Subcutaneous abdominal adipose tissue (tissue), 5 donors: ENCODE results near the gene USP6NL.

Experiments
- H3K27ac ChIP-seq: one replicate; pipeline ENCODE4 v1.7.0; 2013; ENCODE audit warnings: low read depth, mild to moderate bottlenecking, inconsistent platforms, low read length, moderate library complexity
- H3K27me3 ChIP-seq, 5 donors: one replicate each; pipeline ENCODE4 v1.7.0; 2013; ENCODE audit warnings: low read length in 5 of 5, inconsistent platforms in 1 of 5; ENCODE audit not compliant: control insufficient read depth in 5 of 5, insufficient read depth in 4 of 5
- H3K36me3 ChIP-seq, 5 donors: one replicate each; pipeline ENCODE4 v1.7.0; 2013; ENCODE audit warnings: low read length in 5 of 5; ENCODE audit not compliant: control insufficient read depth in 5 of 5, insufficient read depth in 5 of 5
- H3K4me1 ChIP-seq, 5 donors: one replicate each; pipeline ENCODE4 v1.7.0; 2013; ENCODE audit warnings: low read length in 5 of 5, mild to moderate bottlenecking in 3 of 5, moderate library complexity in 1 of 5; ENCODE audit not compliant: control insufficient read depth in 5 of 5, insufficient read depth in 5 of 5
- H3K4me3 ChIP-seq, 5 donors: one replicate each; pipeline ENCODE4 v1.7.0; 2013; ENCODE audit warnings: low read length in 5 of 5, low read depth in 1 of 5
- H3K9ac ChIP-seq, 5 donors: one replicate each; pipeline ENCODE4 v1.7.0; 2013; ENCODE audit warnings: low read length in 5 of 5, mild to moderate bottlenecking in 4 of 5, moderate library complexity in 3 of 5
- H3K9me3 ChIP-seq, 5 donors: one replicate each; pipeline ENCODE4 v1.7.0; 2013; ENCODE audit warnings: low read length in 5 of 5; ENCODE audit not compliant: control insufficient read depth in 5 of 5
- donor health status: healthy.
- donor health status: healthy.
- donor health status: healthy.
- donor health status: healthy.
- donor health status: healthy.

Gene USP6NL

GRCh38 chr10:11557967-11558366, 53.5 kb downstream of the USP6NL start:
- Histone ChIP-seq H3K9me3 (no peaks in the 10 kb centered on the region), H3K4me3 (no peak overlapping the region), H3K27me3 (no peaks in the 10 kb centered on the region), H3K36me3 (no peaks in the 10 kb centered on the region), H3K4me1 (peaks cover 0 to 3% (median 0%) of the 10 kb centered on the region in 5 donors), H3K27ac (no peak overlapping the region), H3K9ac (no peak overlapping the region)

GRCh38 chr10:11557513-11557912, 53.9 kb downstream of the USP6NL start:
- H3K9me3 ChIP-seq = no peaks in the 10 kb centered on the region
- no peak overlapping the region for H3K9ac ChIP-seq

GRCh38 chr10:11555556-11555955, 55.9 kb downstream of the USP6NL start:
- no peaks in the 10 kb centered on the region for H3K27me3 ChIP-seq
- H3K9me3 ChIP-seq = no peaks in the 10 kb centered on the region
- H3K36me3 ChIP-seq = no peaks in the 10 kb centered on the region
- no peak overlapping the region for H3K27ac ChIP-seq
- H3K4me1 ChIP-seq = peaks cover 0 to 9% (median 6%) of the 10 kb centered on the region in 5 donors
- no peak overlapping the region for H3K4me3 ChIP-seq
- no peak overlapping the region for H3K9ac ChIP-seq

More at GRCh38 chr10:11557513-11557912, 53.9 kb downstream of the USP6NL start:
- Histone ChIP-seq H3K4me1 (peaks cover 0 to 3% (median 2%) of the 10 kb centered on the region in 5 donors), H3K4me3 (no peak overlapping the region), H3K27ac (no peak overlapping the region), H3K27me3 (no peaks in the 10 kb centered on the region), H3K36me3 (no peaks in the 10 kb centered on the region)

GRCh38 chr10:11553773-11554381, 57.6 kb downstream of the USP6NL start:
- Histone ChIP-seq H3K4me3 (no peak overlapping the region), H3K9me3 (no peaks in the 10 kb centered on the region), H3K27me3 (no peaks in the 10 kb centered on the region), H3K36me3 (no peaks in the 10 kb centered on the region), H3K4me1 (peaks cover 0 to 9% (median 6%) of the 10 kb centered on the region in 5 donors), H3K9ac (no peak overlapping the region), H3K27ac (no peak overlapping the region)

- Histone ChIP-seq H3K27ac (no peak overlapping the region), H3K9ac (no peak overlapping the region), H3K4me1 (peaks cover 0 to 9% (median 6%) of the 10 kb centered on the region in 5 donors), H3K36me3 (no peaks in the 10 kb centered on the region), H3K9me3 (no peaks in the 10 kb centered on the region), H3K27me3 (no peaks in the 10 kb centered on the region), H3K4me3 (no peak overlapping the region)
These were observed 59.4 kb downstream of the USP6NL start for GRCh38 chr10:11551916-11552602.

- Histone ChIP-seq H3K27ac (no peak overlapping the region), H3K36me3 (no peaks in the 10 kb centered on the region), H3K9me3 (no peaks in the 10 kb centered on the region), H3K4me1 (peaks cover 0 to 9% (median 8%) of the 10 kb centered on the region in 5 donors), H3K4me3 (no peak overlapping the region), H3K27me3 (no peaks in the 10 kb centered on the region), H3K9ac (no peak overlapping the region)
These were observed 60.3 kb downstream of the USP6NL start for GRCh38 chr10:11551104-11551503.

- no peak overlapping the region for H3K9ac ChIP-seq
- no peaks in the 10 kb centered on the region for H3K9me3 ChIP-seq
- no peaks in the 10 kb centered on the region for H3K36me3 ChIP-seq
- no peaks in the 10 kb centered on the region for H3K27me3 ChIP-seq
- no peak overlapping the region for H3K4me3 ChIP-seq
- no peak overlapping the region for H3K27ac ChIP-seq
- H3K4me1 ChIP-seq = peaks cover 0 to 9% (median 6%) of the 10 kb centered on the region in 5 donors
These were observed 62.7 kb downstream of the USP6NL start for GRCh38 chr10:11548768-11549099.

GRCh38 chr10:11548065-11548767, 63.2 kb downstream of the USP6NL start:
- no peaks in the 10 kb centered on the region for H3K9me3 ChIP-seq
- H3K4me3 ChIP-seq = no peak overlapping the region
- peaks cover 0 to 9% (median 6%) of the 10 kb centered on the region in 5 donors for H3K4me1 ChIP-seq
- H3K36me3 ChIP-seq = no peaks in the 10 kb centered on the region
- no peaks in the 10 kb centered on the region for H3K27me3 ChIP-seq
- no peak overlapping the region for H3K9ac ChIP-seq
- H3K27ac ChIP-seq = no peak overlapping the region

- Histone ChIP-seq H3K9ac (no peak overlapping the region), H3K27me3 (no peaks in the 10 kb centered on the region), H3K4me3 (no peak overlapping the region), H3K27ac (no peak overlapping the region), H3K4me1 (peaks cover 0 to 3% (median 0%) of the 10 kb centered on the region in 5 donors), H3K9me3 (no peaks in the 10 kb centered on the region), H3K36me3 (no peaks in the 10 kb centered on the region)
These were observed 64.9 kb downstream of the USP6NL start for GRCh38 chr10:11546581-11546980.

- Histone ChIP-seq H3K4me3 (no peak overlapping the region), H3K36me3 (no peaks in the 10 kb centered on the region), H3K9me3 (no peaks in the 10 kb centered on the region), H3K4me1 (peaks cover 0 to 2% (median 0%) of the 10 kb centered on the region in 5 donors), H3K27me3 (no peaks in the 10 kb centered on the region), H3K9ac (no peak overlapping the region), H3K27ac (no peak overlapping the region)
These were observed 70.2 kb downstream of the USP6NL start for GRCh38 chr10:11541296-11541695.
